Measurements from ENCODE around the gene HLX.

Gene HLX

GRCh38 chr1:220896092-220896491 lies 16.8 kb downstream of the HLX start:
- no peak for DNase-seq

- DNase-seq = no peak
These were observed 21.6 kb downstream of the HLX start for GRCh38 chr1:220900842-220901241.

GRCh38 chr1:220901881-220902280 lies 22.6 kb downstream of the HLX start:
- no peak for DNase-seq

- no peak for DNase-seq
These were observed 23.7 kb downstream of the HLX start for GRCh38 chr1:220902916-220903315.

- no peak for DNase-seq
These were observed 25.6 kb downstream of the HLX start for GRCh38 chr1:220904876-220905275.

GRCh38 chr1:220905650-220906560 lies 26.7 kb downstream of the HLX start:
- no peak for DNase-seq

GRCh38 chr1:220906561-220907334 lies 27.5 kb downstream of the HLX start:
- DNase-seq = no peak

- DNase-seq = no peak
These were observed 29.5 kb downstream of the HLX start for GRCh38 chr1:220908757-220909156.

- DNase-seq = no peak
These were observed 30.8 kb downstream of the HLX start for GRCh38 chr1:220910021-220910420.

GRCh38 chr1:220914283-220915116 lies 35.3 kb downstream of the HLX start:
- DNase-seq = no peak

- no peak for DNase-seq
These were observed 35.8 kb downstream of the HLX start for GRCh38 chr1:220915117-220915440.

GRCh38 chr1:220915954-220916353 lies 36.7 kb downstream of the HLX start:
- no peak for DNase-seq

GRCh38 chr1:220917101-220917500 lies 37.9 kb downstream of the HLX start:
- no peak for DNase-seq

- DNase-seq = no peak
These were observed 38.4 kb downstream of the HLX start for GRCh38 chr1:220917535-220918209.

GRCh38 chr1:220918285-220918951 lies 39.2 kb downstream of the HLX start:
- DNase-seq = no peak

- DNase-seq = no peak
These were observed 41.7 kb downstream of the HLX start for GRCh38 chr1:220920967-220921366.

- no peak for DNase-seq
These were observed 42.3 kb downstream of the HLX start for GRCh38 chr1:220921498-220921897.

GRCh38 chr1:220921971-220922635 lies 42.9 kb downstream of the HLX start:
- no peak for DNase-seq

- DNase-seq = no peak
These were observed 43.7 kb downstream of the HLX start for GRCh38 chr1:220922951-220923350.

GRCh38 chr1:220924331-220924970 lies 45.2 kb downstream of the HLX start:
- DNase-seq = no peak

GRCh38 chr1:220925707-220926106 lies 46.5 kb downstream of the HLX start:
- DNase-seq = no peak

Data from central memory CD4-positive, alpha-beta T cell (primary cell).